Hepatocyte (in vitro differentiated cells): ENCODE results near the gene GABBR2.

Experiments used
- EZH2 ChIP-seq: fragments of 200-600 bp; sonication (generic); IDR thresholded peaks from 2 replicates; pipeline ENCODE4 v1.6.1; 2016; ENCODE audit warnings: antibody characterized with exemption, mild to moderate bottlenecking, borderline replicate concordance
- EZH2phosphoT487 ChIP-seq: fragments of 200-600 bp; sonication (generic); IDR thresholded peaks from one replicate; pipeline ENCODE4 v1.6.1; 2018; ENCODE audit warnings: antibody characterized with exemption, mild to moderate bottlenecking, low read depth, moderate library complexity; ENCODE audit not compliant: unreplicated experiment, severe bottlenecking
- TF ChIP-seq, protein P1 (sequence below): fragments of 200-600 bp; sonication (generic); IDR thresholded peaks from 2 replicates; pipeline ENCODE4 v1.5.1; 2016; ENCODE audit warnings: antibody characterized with exemption, mild to moderate bottlenecking; ENCODE audit not compliant: poor library complexity

DNA sequence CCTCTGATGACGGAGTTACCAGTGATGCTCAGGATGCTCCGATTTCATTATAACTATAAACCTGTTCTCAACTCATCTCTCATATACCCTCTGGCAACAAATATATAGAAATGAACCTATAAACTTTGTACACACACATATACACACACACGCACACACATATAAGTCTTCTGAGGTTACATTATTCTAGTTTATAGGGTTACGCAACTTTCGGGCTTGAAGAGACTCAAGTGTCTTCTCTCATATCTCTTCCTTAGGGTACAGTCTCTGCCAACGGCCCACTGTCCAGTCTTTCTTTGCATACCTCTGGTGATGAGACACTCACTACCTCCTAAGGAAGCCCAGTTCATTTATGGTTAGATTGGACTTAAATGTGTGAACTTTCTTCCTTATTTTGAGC lies 383.9 kb downstream of the GABBR2 start:
- TF ChIP-seq, protein P1, sequence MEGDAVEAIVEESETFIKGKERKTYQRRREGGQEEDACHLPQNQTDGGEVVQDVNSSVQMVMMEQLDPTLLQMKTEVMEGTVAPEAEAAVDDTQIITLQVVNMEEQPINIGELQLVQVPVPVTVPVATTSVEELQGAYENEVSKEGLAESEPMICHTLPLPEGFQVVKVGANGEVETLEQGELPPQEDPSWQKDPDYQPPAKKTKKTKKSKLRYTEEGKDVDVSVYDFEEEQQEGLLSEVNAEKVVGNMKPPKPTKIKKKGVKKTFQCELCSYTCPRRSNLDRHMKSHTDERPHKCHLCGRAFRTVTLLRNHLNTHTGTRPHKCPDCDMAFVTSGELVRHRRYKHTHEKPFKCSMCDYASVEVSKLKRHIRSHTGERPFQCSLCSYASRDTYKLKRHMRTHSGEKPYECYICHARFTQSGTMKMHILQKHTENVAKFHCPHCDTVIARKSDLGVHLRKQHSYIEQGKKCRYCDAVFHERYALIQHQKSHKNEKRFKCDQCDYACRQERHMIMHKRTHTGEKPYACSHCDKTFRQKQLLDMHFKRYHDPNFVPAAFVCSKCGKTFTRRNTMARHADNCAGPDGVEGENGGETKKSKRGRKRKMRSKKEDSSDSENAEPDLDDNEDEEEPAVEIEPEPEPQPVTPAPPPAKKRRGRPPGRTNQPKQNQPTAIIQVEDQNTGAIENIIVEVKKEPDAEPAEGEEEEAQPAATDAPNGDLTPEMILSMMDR = no peak
- TF ChIP-seq EZH2 (no peak), EZH2phosphoT487 (no peak)
